GM19328 (cell line): ENCODE measurements around the gene PRMT2.
"Not testable (repeated sequence)": the region's sequence is repeated elsewhere in the genome, so short reads cannot be mapped to it uniquely, and the experiment has no call there.

ENCODE experiments used
- ATAC-seq: cut with Tn5 transposase; IDR thresholded peaks from one replicate; pipeline ENCODE4 v1.9.1; 2021; ENCODE audit warnings: mild to moderate bottlenecking, moderate library complexity; ENCODE audit not compliant: unreplicated experiment

PRMT2 gene

DNA sequence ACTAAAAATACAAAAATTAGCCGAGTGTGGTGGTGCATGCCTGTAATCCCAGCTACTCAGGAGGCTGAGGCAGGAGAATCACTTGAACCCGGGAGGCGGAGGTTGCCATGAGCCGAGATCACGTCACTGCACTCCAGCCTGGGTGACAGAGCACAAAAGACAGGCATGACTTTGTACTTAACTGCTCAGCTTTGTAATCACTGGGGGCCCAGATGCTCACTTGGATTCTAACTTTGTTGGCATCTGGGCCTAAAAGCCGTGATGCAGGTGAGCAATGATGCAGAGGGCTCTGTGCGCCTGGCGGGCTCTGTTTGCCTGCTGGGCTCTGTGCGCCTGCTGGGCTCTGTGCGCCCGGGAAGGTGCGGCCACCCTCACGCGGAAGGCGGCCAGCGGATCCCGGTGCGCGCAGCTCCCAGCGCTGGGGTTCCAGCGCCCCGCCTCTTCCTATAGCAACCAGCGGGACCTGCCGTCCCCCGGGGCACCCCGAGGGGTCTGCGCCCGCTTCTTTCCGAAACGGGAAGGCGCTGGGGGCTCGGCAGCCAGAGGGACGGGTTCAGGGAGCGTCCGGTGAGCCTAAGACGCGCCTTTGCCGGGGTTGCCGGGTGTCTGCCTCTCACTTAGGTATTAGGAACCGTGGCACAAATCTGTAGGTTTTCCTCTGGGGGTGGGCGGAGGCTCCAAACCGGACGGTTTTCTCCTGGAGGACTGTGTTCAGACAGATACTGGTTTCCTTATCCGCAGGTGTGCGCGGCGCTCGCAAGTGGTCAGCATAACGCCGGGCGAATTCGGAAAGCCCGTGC, 31.7 kb downstream of the PRMT2 start:
- ATAC-seq: no peak

DNA sequence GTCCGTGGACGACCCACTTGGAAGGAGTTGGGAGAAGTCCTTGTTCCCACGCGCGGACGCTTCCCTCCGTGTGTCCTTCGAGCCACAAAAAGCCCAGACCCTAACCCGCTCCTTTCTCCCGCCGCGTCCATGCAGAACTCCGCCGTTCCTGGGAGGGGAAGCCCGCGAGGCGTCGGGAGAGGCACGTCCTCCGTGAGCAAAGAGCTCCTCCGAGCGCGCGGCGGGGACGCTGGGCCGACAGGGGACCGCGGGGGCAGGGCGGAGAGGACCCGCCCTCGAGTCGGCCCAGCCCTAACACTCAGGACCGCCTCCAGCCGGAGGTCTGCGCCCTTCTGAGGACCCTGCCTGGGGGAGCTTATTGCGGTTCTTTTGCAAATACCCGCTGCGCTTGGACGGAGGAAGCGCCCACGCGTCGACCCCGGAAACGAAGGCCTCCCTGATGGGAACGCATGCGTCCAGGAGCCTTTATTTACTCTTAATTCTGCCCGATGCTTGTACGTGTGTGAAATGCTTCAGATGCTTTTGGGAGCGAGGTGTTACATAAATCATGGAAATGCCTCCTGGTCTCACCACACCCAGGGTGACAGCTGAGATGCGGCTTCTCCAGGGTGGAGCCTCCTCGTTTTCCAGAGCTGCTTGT, 32.4 kb downstream of the PRMT2 start:
- no peak for ATAC-seq

- no peak for ATAC-seq
Measured at GRCh38 chr21:46668381-46668780, 32.9 kb downstream of the PRMT2 start.

DNA sequence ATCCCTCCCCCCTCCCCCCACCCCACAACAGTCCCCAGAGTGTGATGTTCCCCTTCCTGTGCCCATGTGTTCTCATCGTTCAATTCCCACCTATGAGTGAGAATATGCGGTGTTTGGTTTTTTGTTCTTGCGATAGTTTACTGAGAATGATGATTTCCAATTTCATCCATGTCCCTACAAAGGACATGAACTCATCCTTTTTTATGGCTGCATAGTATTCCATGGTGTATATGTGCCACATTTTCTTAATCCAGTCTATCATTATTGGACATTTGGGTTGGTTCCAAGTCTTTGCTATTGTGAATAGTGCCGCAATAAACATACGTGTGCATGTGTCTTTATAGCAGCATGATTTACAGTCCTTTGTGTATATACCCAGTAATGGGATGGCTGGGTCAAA, 33.4 kb downstream of the PRMT2 start:
- not testable (repeated sequence) for ATAC-seq

- no peak for ATAC-seq
Measured at GRCh38 chr21:46674430-46675007, 39.0 kb downstream of the PRMT2 start.

DNA sequence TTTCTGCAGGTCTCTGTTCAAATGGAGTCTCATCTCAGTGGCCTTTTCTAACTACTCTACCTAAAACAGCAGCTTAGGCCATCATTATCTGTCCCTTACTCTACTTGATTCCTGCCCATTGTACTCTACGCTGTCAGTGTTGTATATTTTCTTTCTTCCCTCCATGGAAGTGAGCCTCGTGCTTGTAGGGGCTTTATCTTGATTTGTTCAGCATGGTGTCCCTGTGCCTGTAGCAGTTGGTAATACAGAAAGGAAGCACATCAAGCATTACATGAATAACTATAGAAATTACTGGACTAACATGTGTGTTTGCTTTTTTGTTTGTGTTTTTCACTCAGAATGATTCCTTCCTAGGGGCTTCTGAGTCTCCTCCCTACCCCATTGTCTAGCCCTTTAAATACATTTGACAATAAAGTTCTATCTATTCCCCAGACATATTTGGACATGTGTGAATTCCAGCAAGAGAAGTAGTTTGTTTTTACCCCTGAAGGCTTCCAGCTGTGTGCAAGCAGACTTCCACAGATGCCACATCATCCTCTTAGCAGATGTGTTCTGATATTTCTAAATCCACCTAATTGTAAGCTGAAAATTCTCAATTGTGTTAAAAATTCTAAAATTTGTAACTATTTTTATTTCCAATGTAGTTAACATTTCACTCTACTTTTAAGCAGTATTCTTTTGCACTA, 40.3 kb downstream of the PRMT2 start:
- no peak for ATAC-seq

DNA sequence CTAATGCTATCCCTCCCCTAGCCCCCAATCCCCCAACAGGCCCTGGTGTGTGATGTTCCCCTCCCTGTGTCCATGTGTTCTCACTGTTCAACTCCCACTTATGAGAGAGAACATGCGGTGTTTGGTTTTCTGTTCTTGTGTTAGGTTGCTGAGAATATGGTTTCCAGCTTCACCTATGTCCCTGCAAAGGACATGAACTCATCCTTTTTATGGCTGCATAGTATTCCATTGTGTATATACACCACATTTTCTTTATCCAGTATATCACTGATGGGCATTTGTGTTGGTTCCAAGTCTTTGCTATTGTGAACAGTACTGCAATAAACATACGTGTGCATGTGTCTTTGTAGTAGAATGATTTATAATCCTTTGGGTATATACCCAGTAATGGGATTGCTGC, 41.1 kb downstream of the PRMT2 start:
- not testable (repeated sequence) for ATAC-seq

- ATAC-seq: not testable (repeated sequence)
Measured at GRCh38 chr21:46681593-46681992, 46.1 kb downstream of the PRMT2 start.

DNA sequence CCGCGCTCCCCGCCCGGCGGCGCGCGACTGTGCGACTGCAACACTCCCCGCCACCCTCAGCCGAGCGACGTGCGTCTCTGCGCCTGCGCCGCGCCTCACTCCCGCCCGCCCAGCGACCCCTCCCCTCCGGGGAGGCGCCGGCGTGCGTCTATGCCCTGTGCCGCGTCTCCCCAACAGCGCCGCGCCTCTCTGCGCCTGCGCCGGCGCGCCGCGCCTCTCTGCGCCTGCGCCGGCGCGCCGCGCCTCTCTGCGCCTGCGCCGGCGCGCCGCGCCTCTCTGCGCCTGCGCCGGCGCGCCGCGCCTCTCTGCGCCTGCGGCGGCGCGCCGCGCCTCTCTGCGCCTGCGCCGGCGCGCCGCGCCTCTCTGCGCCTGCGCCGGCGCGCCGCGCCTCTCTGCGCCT, 63.2 kb downstream of the PRMT2 start:
- ATAC-seq: not testable (repeated sequence)

- not testable (repeated sequence) for ATAC-seq
Measured at GRCh38 chr21:46699104-46699503, 63.6 kb downstream of the PRMT2 start.
